HG03432 (cell line): ENCODE measurements around the gene WDR45B.
A peak's percentile ranks its signal among the peaks of the same experiment; 100 is the strongest.

Source experiments
- ATAC-seq: cut with Tn5 transposase; IDR thresholded peaks from one replicate; pipeline ENCODE4 v1.9.1; 2021; ENCODE audit warnings: mild to moderate bottlenecking, moderate library complexity; ENCODE audit not compliant: unreplicated experiment

Gene WDR45B

GRCh38 chr17:82648165-82648668 lies at the start of gene WDR45B:
WDR45B (minus strand) TSS chr17:82648444; CDS start chr17:82648340, 104 bp downstream.
- peak; percentile 87 for ATAC-seq

DNA sequence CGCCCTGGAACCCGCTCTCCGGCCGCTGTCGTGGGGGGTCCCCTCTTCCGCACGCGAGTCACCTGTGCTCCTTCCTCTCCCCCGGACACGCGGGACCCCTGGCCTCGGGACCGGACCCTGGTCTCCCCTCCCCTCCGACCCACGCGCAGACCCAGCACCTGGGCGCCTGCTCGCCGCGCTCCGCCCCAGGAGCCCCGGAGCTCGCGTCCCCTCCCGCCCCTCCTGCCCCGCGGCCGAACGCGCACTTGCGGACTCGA lies 49.5 kb upstream of the WDR45B start:
- ATAC-seq = no peak

DNA sequence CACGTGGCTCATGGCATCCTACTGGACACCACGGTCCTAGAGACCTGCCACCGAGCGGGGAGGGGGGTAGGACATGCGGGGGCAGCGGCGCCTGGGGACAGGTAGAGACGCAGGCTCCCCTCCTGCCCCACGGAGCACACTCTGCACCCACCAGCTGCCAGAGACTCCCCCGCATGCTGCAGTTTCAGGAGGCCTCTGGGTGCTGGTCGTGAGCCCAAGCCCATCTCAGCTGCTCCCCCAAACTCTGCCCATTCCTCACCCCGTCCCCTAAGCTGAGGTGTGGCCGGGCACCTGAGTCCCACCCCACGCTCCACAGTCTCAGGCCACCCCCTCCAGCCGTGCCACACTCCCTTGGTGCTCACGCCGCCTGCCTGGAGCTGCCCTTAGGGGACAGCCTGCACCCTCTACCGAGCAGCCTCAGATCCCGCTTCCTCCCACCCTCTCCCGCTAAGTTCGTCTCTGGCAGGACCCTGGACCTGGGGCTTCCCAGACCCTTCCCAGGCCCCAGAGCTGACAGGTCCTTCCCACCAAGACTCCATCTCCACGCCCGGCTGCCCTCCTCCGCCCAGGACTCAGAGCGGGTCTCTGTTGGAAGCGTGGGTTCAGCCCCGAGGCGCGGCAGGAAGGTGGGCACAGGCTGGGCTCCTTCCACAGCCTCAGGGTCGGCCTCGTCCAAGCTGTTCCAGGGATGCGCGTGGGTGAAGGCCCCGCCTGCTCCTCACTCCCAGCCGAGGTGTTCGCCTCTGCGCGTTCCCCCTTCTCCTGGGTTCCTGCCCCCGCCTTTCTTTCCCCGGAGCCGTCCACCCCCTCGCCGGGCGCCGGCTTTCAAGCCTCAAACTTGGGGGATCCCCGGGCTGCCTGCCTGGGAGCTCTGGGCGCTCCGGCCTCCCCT lies 48.9 kb upstream of the WDR45B start:
- no peak for ATAC-seq

GRCh38 chr17:82696259-82696658 lies 48.0 kb upstream of the WDR45B start:
- ATAC-seq = no peak

DNA sequence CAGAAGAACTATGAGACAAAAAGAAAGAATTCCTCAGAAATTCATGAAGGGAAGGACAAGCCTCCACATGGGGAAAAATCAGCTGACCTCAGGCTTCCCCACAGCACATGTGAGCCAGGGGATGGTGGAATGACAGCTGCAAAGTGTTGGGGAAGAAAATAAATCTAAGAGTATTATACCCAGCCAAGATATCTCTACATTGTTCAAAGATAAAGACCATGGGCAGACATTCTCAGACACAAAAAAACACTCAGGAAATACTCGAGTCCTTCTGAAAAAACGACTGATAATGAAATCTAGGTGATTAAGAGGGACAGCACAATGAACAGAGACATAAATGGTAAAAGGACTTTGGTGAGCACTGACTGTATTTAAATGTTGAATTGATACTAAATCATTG lies 46.4 kb upstream of the WDR45B start:
- ATAC-seq = no peak

DNA sequence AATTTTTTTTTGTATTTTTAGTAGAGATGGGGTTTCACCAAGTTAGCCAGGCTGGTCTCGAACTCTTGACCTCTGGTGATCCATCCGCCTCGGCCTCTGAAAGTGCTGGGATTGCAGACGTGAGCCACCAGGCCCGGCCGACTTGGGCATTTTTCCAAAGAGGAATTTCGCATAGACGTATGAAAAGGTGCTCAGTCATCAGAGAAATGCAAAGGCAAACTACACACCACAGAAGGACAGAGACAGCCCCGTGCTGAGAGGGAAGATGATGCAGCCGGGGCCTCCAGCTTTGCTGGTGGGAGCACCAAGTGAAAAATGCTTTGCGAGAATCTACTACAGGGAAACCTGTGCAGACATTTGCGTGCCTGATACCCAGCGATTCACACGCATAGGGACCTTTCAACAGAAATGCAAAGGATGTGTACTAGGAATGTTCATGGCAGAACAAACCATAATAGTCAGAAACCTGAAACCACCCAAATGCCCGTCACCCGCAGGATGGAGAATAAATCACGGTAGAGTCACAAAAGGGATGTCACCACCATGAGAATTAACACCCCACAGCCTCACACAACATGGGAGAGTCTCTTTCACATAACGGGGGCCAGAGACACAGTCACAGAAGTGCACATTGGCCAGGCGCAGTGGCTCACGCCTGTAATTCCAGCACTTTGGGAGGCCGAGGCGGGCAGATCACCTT lies 45.1 kb upstream of the WDR45B start:
- no peak for ATAC-seq

DNA sequence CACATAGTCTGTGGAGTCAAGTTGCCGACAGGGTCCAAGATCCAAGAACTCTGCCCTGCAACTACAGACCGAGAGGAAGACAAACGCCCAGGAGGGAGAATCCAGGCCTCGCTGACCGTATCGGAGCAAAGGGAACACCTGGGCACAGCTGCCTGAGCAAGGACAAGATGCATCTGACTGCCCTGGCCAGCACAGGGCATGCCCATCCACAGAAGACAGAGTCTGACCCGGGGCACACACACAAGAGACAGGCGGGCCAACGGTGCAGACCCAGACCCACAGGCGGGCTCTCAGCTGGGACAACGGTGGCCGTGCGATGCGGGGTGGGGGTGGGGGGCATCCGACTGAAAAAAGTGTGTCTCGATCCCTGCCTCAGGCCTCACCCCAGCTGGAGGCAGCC lies 44.0 kb upstream of the WDR45B start:
- ATAC-seq = no peak

- ATAC-seq = no peak
These were observed 43.5 kb upstream of the WDR45B start for GRCh38 chr17:82691714-82692113.

GRCh38 chr17:82690786-82691489 lies 42.7 kb upstream of the WDR45B start:
- ATAC-seq = no peak

GRCh38 chr17:82689077-82689476 lies 40.8 kb upstream of the WDR45B start:
- no peak for ATAC-seq

DNA sequence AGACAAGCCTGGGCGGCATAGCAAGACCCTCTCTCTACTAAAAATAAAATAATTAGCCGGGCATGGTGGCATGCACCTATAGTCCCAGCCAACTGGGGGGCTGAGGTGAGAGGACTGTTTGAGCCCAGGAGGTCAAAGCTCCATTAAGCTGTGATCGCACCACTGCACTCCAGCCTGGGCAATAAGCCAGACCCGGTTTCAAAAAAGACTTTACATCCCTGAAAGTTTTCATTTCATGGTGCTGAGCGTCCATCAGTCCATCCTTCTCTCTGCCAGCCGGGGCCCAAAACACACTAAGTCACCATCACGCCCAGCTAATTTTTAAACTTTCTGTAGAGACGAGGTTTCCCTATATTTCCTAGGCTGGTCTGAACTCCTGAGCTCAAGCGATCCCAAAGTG lies 39.6 kb upstream of the WDR45B start:
- ATAC-seq = no peak

- ATAC-seq = no peak
These were observed 39.2 kb upstream of the WDR45B start for GRCh38 chr17:82687375-82687861.

DNA sequence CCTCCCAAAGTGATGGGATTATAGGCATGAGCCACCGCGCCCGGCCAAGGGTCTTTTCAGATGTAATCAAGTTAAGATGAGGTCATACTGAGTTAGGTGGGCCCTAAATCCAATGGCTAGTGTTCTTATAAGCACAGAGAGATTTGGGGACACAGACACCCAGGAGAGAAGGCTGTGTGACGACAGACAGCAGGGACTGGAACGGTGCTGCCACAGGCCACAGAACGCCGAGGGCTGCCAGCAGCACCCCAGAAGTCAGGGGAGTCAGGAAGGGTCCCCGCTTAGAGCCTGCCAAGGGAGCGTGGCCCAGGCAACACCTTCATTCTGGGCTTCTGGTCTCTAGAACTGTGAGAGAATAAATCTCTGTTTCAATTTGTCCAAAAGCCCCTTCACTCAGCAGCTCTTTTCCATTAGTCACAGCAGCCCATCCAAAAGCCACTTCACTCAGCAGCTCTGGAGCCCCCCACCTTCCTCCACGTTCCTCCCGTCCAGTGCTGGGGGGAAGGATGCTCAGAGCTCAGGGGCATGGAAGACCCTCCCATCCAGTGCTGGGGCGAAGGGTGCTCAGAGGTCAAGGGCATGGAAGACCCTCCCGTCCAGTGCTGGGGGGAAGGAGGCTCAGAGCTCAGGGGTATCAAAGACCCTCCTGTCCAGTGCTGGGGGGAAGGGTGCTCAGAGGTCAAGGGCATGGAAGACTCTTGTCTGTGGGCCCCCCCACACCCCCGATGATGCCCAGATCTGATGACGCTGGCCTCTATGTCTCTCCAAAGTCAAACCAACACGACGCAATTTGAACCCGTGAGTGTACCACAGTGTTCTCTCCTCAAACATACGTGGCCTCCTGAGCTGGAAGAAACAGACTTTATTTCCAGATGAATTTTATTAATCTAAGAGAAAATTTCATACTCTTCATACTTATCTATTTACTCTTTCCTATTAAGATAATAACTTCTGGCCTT lies 38.4 kb upstream of the WDR45B start:
- ATAC-seq = no peak

GRCh38 chr17:82685291-82685690 lies 37.0 kb upstream of the WDR45B start:
- no peak for ATAC-seq

DNA sequence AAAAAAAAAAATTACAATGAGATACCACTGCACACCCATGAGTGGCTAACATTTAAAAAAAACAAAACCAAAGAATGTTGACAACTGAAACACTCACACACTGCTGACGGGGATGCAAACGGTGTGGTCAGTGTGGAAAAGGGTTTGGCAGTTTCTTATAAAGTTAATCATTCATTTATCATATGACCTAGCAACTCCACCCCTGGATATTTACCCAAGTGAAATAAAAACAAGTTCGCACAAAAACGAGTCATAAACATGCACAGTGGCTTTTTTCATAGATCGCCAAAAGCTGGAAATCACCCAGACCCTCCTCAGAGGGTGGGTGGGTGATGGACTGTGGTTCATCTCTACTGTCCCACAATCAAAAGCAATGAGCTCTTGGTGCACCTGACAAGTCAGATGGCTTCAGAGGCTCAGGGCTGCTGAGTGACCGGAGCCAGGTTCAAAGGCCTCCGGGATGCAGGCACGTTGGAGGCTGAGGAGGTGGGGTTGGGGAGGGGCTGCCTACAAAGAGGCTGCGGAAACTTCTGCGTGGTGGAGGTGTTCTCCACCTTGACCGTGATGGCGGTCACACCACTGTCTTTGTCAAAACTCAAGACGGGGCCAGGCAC lies 36.1 kb upstream of the WDR45B start:
- ATAC-seq = no peak

DNA sequence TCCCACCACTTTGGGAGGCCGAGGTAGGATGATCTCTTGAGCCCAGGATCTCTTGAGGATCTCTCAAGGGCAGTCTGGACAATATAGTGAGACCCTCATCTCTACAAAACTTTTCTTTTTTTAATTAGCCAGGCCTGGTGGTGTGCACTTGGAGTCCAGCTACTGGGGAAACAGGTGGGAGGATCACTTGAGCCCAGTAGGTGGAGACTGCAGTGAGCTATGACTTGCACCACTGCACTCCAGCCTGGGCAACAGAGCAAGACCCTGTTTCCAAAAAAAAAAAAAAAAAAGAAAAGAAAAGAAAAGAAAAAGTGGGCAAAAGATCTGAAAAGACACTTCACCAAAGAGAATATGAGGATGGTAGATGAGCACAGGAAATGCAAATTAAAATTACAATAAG lies 35.3 kb upstream of the WDR45B start:
- ATAC-seq = no peak

- ATAC-seq = no peak
These were observed 33.3 kb upstream of the WDR45B start for GRCh38 chr17:82681547-82681946.

DNA sequence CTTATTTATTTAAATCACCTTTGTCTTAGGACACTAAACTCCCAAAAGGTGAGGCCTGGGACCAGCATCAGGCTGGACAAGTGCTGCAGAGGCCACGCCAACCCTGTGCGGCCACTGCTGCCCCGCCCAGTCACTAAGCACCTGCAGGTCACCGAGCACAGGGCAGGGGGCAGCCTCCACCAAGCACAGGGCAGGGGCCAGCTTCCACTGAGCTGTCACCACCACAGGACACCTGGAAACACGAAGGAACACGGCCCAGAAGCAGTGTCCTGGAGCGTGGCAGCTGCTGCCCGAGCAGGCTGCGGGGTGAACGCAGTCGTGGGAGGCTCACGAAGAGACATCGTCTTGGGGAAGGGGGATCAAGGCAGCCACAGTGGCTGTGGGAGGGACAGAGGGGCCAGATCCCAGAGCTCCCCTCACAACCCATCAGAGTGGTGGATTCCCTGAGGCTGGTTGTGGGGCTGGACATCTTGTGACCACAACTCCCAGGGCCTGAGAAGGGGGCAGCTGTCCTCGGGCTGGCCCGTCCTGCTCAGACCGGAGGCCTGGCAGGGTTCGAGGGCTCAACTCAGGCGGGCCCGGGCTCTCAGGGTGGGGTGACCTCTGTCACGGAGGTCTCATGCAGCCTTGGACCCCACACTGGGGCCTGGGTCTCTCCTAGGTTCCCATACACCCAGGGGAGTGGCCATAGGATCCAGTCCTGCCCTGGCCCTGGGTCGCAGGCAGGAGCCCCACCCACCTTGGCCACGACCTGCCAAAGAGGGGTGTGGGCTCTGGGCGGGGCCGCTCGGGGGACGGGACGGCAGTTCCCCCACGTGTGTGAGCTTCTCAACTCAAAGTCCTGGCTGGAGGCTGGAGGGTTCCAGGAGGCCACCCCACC lies 31.6 kb upstream of the WDR45B start:
- no peak for ATAC-seq
